Mesodermal cell (in vitro differentiated cells): Measurements from ENCODE around the gene CHPF.

Experiments
- H3K27ac ChIP-seq: 2 replicates; pipeline ENCODE4 v1.7.0; 2013; ENCODE audit warnings: mild to moderate bottlenecking, low read depth, low read length, moderate library complexity; ENCODE audit not compliant: severe bottlenecking
- H3K36me3 ChIP-seq: 2 replicates; pipeline ENCODE4 v1.7.1; 2013; ENCODE audit warnings: mild to moderate bottlenecking, low read length, moderate library complexity; ENCODE audit not compliant: control insufficient read depth, insufficient read depth
- H3K4me1 ChIP-seq: one replicate; pipeline ENCODE4 v1.7.1; 2013; ENCODE audit warnings: mild to moderate bottlenecking, low read length; ENCODE audit not compliant: insufficient read depth, control insufficient read depth, poor library complexity, severe bottlenecking
- H3K4me3 ChIP-seq: 2 replicates; pipeline ENCODE4 v1.7.0; 2013; ENCODE audit warnings: low read length, control low read depth, mild to moderate bottlenecking; ENCODE audit not compliant: insufficient read depth, poor library complexity, severe bottlenecking; ENCODE audit errors: extremely low read depth
- H3K9me3 ChIP-seq: 2 replicates; pipeline ENCODE4 v1.7.1; 2013; ENCODE audit warnings: mild to moderate bottlenecking, low read length, moderate library complexity; ENCODE audit not compliant: control insufficient read depth
- WGBS, 2 experiments: methylation state at CpG; one replicate each; pipeline ENCODE4 v1.1.5; 2013; ENCODE audit warnings: missing lambda C conversion rate in 2 of 2; ENCODE audit not compliant: insufficient coverage in 2 of 2; 5-methylcytosine and 5-hydroxymethylcytosine counted together

Gene CHPF

GRCh38 chr2:219509780-219510511, 33.7 kb downstream of the CHPF start:
- H3K4me3 ChIP-seq = peak overlapping the region; percentile 20
- peaks cover 5% of the 10 kb centered on the region for H3K9me3 ChIP-seq
- H3K36me3 ChIP-seq = peaks cover 11% of the 10 kb centered on the region
- 4 to 6% methylated on average over 16 to 20 of the region's 26 CpGs for WGBS, 2 experiments
- peak overlapping the region; percentile 43 for H3K27ac ChIP-seq
- peaks cover 42% of the 10 kb centered on the region for H3K4me1 ChIP-seq

GRCh38 chr2:219508971-219509779, 34.4 kb downstream of the CHPF start:
- Histone ChIP-seq H3K4me1 (peaks cover 37% of the 10 kb centered on the region), H3K9me3 (peaks cover 5% of the 10 kb centered on the region), H3K4me3 (no peak overlapping the region), H3K27ac (no peak overlapping the region), H3K36me3 (peaks cover 11% of the 10 kb centered on the region)
- WGBS, 2 experiments = 33% methylated on average over 1 of the region's 14 CpGs; no CpG with 5 or more reads in 1 of the 2 experiments

GRCh38 chr2:219508444-219508734, 35.2 kb downstream of the CHPF start:
- WGBS, 2 experiments = no CpG with 5 or more reads among the region's 4 CpGs
- Histone ChIP-seq H3K27ac (no peak overlapping the region), H3K36me3 (peaks cover 11% of the 10 kb centered on the region), H3K4me3 (no peak overlapping the region), H3K4me1 (peaks cover 30% of the 10 kb centered on the region), H3K9me3 (peaks cover 5% of the 10 kb centered on the region)

GRCh38 chr2:219507581-219508443, 35.8 kb downstream of the CHPF start:
- peaks cover 11% of the 10 kb centered on the region for H3K36me3 ChIP-seq
- no peak overlapping the region for H3K27ac ChIP-seq
- H3K9me3 ChIP-seq = peaks cover 5% of the 10 kb centered on the region
- H3K4me1 ChIP-seq = peaks cover 24% of the 10 kb centered on the region
- H3K4me3 ChIP-seq = no peak overlapping the region
- 68 to 84% methylated on average over 4 to 5 of the region's 8 CpGs for WGBS, 2 experiments

GRCh38 chr2:219506802-219507526, 36.6 kb downstream of the CHPF start:
- Histone ChIP-seq H3K36me3 (peaks cover 11% of the 10 kb centered on the region), H3K9me3 (peaks cover 5% of the 10 kb centered on the region), H3K27ac (peak overlapping the region; percentile 23), H3K4me1 (peaks cover 24% of the 10 kb centered on the region), H3K4me3 (no peak overlapping the region)
- 31 to 40% methylated on average over 9 to 10 of the region's 17 CpGs for WGBS, 2 experiments

GRCh38 chr2:219506153-219506801, 37.3 kb downstream of the CHPF start:
- peaks cover 11% of the 10 kb centered on the region for H3K36me3 ChIP-seq
- H3K4me1 ChIP-seq = peaks cover 24% of the 10 kb centered on the region
- H3K9me3 ChIP-seq = peaks cover 4% of the 10 kb centered on the region
- H3K27ac ChIP-seq = no peak overlapping the region
- WGBS, 2 experiments = 82 to 86% methylated on average over 17 to 23 of the region's 23 CpGs
- H3K4me3 ChIP-seq = no peak overlapping the region

- WGBS, 2 experiments = 92 to 95% methylated on average over 8 to 9 of the region's 9 CpGs
- H3K9me3 ChIP-seq = no peaks in the 10 kb centered on the region
Measured at GRCh38 chr2:219505585-219505984, 38.0 kb downstream of the CHPF start.

GRCh38 chr2:219502618-219503017, 41.0 kb downstream of the CHPF start:
- H3K36me3 ChIP-seq = peaks cover 11% of the 10 kb centered on the region
- H3K4me1 ChIP-seq = peaks cover 33% of the 10 kb centered on the region
- H3K9me3 ChIP-seq = no peaks in the 10 kb centered on the region
- no peak overlapping the region for H3K4me3 ChIP-seq
- H3K27ac ChIP-seq = no peak overlapping the region

More at GRCh38 chr2:219505585-219505984, 38.0 kb downstream of the CHPF start:
- H3K27ac ChIP-seq = no peak overlapping the region
- no peak overlapping the region for H3K4me3 ChIP-seq
- H3K36me3 ChIP-seq = peaks cover 11% of the 10 kb centered on the region
- H3K4me1 ChIP-seq = peaks cover 29% of the 10 kb centered on the region

GRCh38 chr2:219501849-219502248, 41.8 kb downstream of the CHPF start:
- Histone ChIP-seq H3K4me1 (peaks cover 38% of the 10 kb centered on the region), H3K9me3 (no peaks in the 10 kb centered on the region), H3K27ac (no peak overlapping the region), H3K4me3 (no peak overlapping the region), H3K36me3 (peaks cover 8% of the 10 kb centered on the region)
- 91 to 95% methylated on average over 13 to 14 of the region's 14 CpGs for WGBS, 2 experiments

- no peak overlapping the region for H3K4me3 ChIP-seq
- 83 to 86% methylated on average over 1 to 2 of the region's 2 CpGs for WGBS, 2 experiments
- H3K27ac ChIP-seq = no peak overlapping the region
- H3K36me3 ChIP-seq = no peaks in the 10 kb centered on the region
- no peaks in the 10 kb centered on the region for H3K9me3 ChIP-seq
- peaks cover 41% of the 10 kb centered on the region for H3K4me1 ChIP-seq
Measured at GRCh38 chr2:219500135-219500534, 43.5 kb downstream of the CHPF start.
